OCI-LY3 (cell line): ENCODE results near the gene SELENON.

Experiments used
- H2AFZ ChIP-seq: fragments of 200-600, 300-600 bp; shearing (Covaris generic); 2 replicates; pipeline ENCODE4 v1.6.0; 2014; ENCODE audit warnings: antibody characterized with exemption, low read depth, low read length
- H3K27ac ChIP-seq: fragments of 200-600, 300-600 bp; sonication (generic); 2 replicates; pipeline ENCODE4 v1.5.1; 2014; ENCODE audit warnings: mild to moderate bottlenecking, low read length, moderate library complexity, mixed read lengths
- H3K27me3 ChIP-seq: fragments of 200-600, 300-600 bp; sonication (generic); 2 replicates; pipeline ENCODE4 v1.6.1; 2014; ENCODE audit warnings: low read depth, low read length, mixed read lengths
- H3K36me3 ChIP-seq: fragments of 200-600, 300-600 bp; sonication (generic); replicated peaks from 2 replicates; pipeline ENCODE3; 2014; ENCODE audit warnings: low read depth, low read length, mixed read lengths
- H3K4me1 ChIP-seq: fragments of 300-600, 200-600 bp; sonication (generic); 2 replicates; pipeline ENCODE4 v1.6.1; 2014; ENCODE audit warnings: low read length, mixed read lengths
- H3K4me2 ChIP-seq: fragments of 200-600, 300-600 bp; sonication (generic); 2 replicates; pipeline ENCODE4 v1.6.1; 2014; ENCODE audit warnings: low read length, mixed read lengths
- H3K4me3 ChIP-seq: fragments of 300-600, 200-600 bp; sonication (generic); 2 replicates; pipeline ENCODE4 v1.5.1; 2014; ENCODE audit warnings: antibody characterized with exemption, mild to moderate bottlenecking, low read length, moderate library complexity
- H3K79me2 ChIP-seq: fragments of 300-600, 200-600 bp; shearing (Covaris generic); 2 replicates; pipeline ENCODE4 v1.6.1; 2014; ENCODE audit warnings: mild to moderate bottlenecking, low read length, mixed read lengths
- H3K9ac ChIP-seq: fragments of 300-600, 200-600 bp; shearing (Covaris generic); 2 replicates; pipeline ENCODE4 v1.6.0; 2014; ENCODE audit warnings: mild to moderate bottlenecking, low read length, moderate library complexity
- H3K9me3 ChIP-seq: fragments of 200-600, 300-600 bp; shearing (Covaris generic); 2 replicates; pipeline ENCODE4 v1.6.1; 2014; ENCODE audit warnings: low read length, mixed read lengths; ENCODE audit not compliant: insufficient read depth
- H4K20me1 ChIP-seq: fragments of 200-600, 300-600 bp; sonication (generic); 2 replicates; pipeline ENCODE4 v1.6.1; 2016; ENCODE audit warnings: low read length, mixed read lengths; ENCODE audit not compliant: insufficient read depth
- EZH2phosphoT487 ChIP-seq: fragments of 200-600 bp; shearing (Covaris generic); IDR thresholded peaks from 2 replicates; pipeline ENCODE4 v1.6.1; 2018; ENCODE audit warnings: antibody characterized with exemption, mixed run types, low read depth
- TF ChIP-seq, protein P1 (sequence below): fragments of 200-600, 300-600 bp; sonication (generic); IDR thresholded peaks from 2 replicates; pipeline ENCODE4 v1.5.1; 2014; ENCODE audit warnings: antibody characterized with exemption, low read length, low read depth

The SELENON gene

DNA sequence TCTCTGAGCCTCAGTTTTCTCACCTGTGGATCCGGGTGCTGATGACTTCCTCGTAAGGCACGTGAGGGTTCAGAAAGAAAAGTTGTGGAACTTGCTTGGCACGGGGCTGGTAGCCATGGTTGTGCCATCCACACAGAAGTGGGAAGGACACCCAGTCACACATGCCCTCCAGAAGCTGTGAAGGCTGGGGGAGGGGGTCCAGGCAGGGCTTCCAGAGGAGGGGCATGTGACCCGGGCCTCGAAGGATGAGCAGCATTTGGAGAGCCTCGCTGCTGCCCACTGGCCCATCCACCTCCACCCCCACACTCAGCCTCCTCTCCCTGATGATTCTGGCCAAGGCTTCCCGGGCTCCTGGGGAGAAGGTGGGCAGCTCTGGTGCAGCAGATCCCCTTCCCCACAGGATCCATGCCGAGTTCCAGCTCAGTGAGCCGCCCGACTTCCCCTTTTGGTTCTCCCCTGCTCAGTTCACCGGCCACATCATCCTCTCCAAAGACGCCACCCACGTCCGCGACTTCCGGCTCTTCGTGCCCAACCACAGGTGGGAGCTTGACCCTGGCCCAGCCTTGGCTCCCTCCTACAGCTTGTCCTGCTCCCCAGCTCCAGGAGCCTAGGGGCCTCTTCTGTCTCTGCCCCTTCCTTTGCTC, 9.4 kb downstream of the SELENON start:
- Histone ChIP-seq H3K27me3 (no peaks in the 10 kb centered on the region), H3K4me2 (no peak overlapping the region)

DNA sequence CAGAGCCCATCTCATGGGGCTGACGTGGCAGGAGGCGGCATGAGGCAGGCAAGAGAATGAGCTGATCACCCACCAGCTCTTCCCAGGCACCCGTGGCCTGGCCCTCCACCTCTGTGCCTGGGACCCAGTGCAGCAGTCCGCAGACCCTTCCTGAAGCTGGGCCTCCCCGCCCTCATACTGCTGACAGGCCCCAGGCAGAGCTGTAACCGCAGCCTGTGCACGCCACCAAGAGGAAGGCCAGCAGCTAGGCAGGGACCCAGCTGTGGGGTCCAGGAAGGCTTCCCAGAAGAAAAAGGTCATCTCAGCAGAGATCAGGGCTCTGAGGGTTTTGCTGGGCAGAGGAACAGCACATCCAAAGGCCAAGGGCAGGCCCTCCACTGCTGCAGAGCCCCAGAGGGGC, 9.9 kb downstream of the SELENON start:
- H3K79me2 ChIP-seq: no peaks in the 10 kb centered on the region
- no peak overlapping the region for H2AFZ ChIP-seq
- H4K20me1 ChIP-seq: no peaks in the 10 kb centered on the region
- no peak overlapping the region for H3K4me3 ChIP-seq
- H3K4me2 ChIP-seq: no peak overlapping the region
- H3K4me1 ChIP-seq: peaks cover 12% of the 10 kb centered on the region
- no peak overlapping the region for H3K9ac ChIP-seq
- H3K9me3 ChIP-seq: no peaks in the 10 kb centered on the region
- no peaks in the 10 kb centered on the region for H3K27me3 ChIP-seq
- TF ChIP-seq EZH2phosphoT487: no peak
- TF ChIP-seq, protein P1, sequence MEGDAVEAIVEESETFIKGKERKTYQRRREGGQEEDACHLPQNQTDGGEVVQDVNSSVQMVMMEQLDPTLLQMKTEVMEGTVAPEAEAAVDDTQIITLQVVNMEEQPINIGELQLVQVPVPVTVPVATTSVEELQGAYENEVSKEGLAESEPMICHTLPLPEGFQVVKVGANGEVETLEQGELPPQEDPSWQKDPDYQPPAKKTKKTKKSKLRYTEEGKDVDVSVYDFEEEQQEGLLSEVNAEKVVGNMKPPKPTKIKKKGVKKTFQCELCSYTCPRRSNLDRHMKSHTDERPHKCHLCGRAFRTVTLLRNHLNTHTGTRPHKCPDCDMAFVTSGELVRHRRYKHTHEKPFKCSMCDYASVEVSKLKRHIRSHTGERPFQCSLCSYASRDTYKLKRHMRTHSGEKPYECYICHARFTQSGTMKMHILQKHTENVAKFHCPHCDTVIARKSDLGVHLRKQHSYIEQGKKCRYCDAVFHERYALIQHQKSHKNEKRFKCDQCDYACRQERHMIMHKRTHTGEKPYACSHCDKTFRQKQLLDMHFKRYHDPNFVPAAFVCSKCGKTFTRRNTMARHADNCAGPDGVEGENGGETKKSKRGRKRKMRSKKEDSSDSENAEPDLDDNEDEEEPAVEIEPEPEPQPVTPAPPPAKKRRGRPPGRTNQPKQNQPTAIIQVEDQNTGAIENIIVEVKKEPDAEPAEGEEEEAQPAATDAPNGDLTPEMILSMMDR: no peak
- no peaks in the 10 kb centered on the region for H3K36me3 ChIP-seq
- H3K27ac ChIP-seq: no peak overlapping the region

More for the DNA sequence above, 9.4 kb downstream of the SELENON start:
- Histone ChIP-seq H3K4me1 (peaks cover 17% of the 10 kb centered on the region), H4K20me1 (no peaks in the 10 kb centered on the region), H2AFZ (no peak overlapping the region), H3K4me3 (no peak overlapping the region), H3K27ac (no peak overlapping the region), H3K79me2 (no peaks in the 10 kb centered on the region), H3K9ac (no peak overlapping the region), H3K36me3 (no peaks in the 10 kb centered on the region), H3K9me3 (no peaks in the 10 kb centered on the region)
- TF ChIP-seq, protein P1: no peak
- TF ChIP-seq EZH2phosphoT487: no peak

DNA sequence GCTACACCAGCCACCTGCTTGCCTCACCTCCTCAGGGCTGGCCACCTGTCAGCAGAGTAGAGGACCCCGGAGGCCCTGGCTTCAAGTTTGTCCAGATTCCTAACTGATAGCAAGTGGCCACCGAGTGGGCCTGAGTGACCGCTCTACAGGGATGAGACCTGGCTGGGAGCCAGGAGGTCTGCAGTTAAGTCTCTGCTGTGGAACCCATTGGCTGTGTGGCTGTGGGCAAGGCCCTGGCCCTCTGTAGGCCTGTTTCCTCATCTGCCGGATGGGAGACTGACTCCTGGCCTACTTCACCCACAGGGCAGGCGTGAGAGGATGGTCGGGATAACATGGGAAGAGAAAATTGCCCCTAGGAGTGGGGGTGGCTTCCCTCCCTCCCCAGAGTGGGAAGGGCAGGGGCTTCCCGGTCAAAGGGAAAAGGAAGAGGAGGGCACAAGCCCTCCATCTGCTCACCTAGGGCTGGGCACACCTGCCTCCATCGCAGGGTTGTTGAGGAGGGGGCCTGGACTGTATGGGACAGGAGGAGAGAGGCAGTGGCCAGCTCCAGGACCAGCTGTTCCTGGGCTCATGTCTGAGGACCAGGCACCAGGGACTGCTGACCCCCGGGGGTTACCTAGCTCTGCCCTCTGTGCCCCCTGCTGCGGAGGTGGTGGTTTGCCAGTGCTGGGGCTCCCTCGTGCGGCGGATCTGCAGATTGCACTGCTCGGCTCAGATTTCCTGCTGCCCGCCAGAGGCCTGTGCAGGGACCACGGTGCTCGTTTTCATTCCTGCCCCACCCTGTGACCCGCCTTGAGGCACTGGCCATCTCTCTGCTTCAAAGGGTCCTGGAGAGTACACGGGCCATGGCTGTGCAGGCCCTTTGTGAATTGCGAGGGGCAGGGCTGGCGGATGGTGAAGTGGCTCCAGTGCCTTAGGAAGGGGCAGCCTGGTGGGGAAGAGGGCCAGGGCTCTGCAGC, 10.6 kb downstream of the SELENON start:
- Histone ChIP-seq H3K9ac (no peak overlapping the region), H4K20me1 (no peaks in the 10 kb centered on the region), H3K9me3 (no peaks in the 10 kb centered on the region), H3K27ac (no peak overlapping the region), H3K27me3 (no peaks in the 10 kb centered on the region), H3K4me3 (no peak overlapping the region), H3K4me2 (no peak overlapping the region), H3K36me3 (no peaks in the 10 kb centered on the region), H2AFZ (no peak overlapping the region), H3K4me1 (peaks cover 12% of the 10 kb centered on the region), H3K79me2 (no peaks in the 10 kb centered on the region)
- TF ChIP-seq, protein P1: peak; percentile 70
- TF ChIP-seq EZH2phosphoT487: no peak

DNA sequence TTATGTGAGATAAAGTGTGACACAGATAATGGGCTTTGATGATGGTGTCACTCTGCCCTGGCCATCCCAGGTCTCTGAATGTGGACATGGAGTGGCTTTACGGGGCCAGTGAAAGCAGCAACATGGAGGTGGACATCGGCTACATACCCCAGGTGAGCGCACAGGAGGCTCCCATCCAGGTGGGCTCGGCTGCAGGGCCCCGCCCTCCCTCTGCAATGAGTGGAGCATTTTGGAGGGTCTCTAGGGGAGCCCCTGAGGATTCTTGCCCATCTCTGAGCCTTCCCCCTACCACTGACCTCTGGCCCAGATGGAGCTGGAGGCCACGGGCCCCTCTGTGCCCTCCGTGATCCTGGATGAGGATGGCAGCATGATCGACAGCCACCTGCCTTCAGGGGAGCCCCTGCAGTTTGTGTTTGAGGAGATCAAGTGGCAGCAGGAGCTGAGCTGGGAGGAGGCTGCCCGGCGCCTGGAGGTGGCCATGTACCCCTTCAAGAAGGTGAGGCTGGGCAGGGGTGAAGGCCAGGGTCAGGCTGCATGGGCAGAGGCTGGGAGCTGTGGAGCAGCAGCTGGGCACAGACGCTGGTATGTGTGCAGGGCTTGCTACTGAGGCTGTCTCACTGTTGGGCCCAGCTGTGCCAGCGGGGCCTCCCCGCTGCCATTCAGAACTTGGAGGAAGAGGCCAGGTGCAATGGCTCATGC, 11.5 kb downstream of the SELENON start:
- Histone ChIP-seq H3K27ac (no peak overlapping the region), H3K79me2 (no peaks in the 10 kb centered on the region), H2AFZ (no peak overlapping the region), H3K27me3 (no peaks in the 10 kb centered on the region), H4K20me1 (no peaks in the 10 kb centered on the region), H3K4me1 (peaks cover 12% of the 10 kb centered on the region), H3K4me3 (no peak overlapping the region), H3K36me3 (no peaks in the 10 kb centered on the region), H3K9ac (no peak overlapping the region), H3K9me3 (no peaks in the 10 kb centered on the region), H3K4me2 (no peak overlapping the region)
- TF ChIP-seq EZH2phosphoT487: no peak
- TF ChIP-seq, protein P1: no peak
